ENCODE results near the gene PCDHB2.
"Not testable (repeated sequence)": the region's sequence is repeated elsewhere in the genome, so short reads cannot be mapped to it uniquely, and the experiment has no call there.

Gene PCDHB2

GRCh38 chr5:141137346-141137745 lies 42.9 kb downstream of the PCDHB2 start:
- DNase-seq: not testable (repeated sequence)
